ENCODE measurements around the gene TRIM9.

GRCh38 chr14:51053157-51053556 is 41.7 kb downstream of the TRIM9 start:
- TF ChIP-seq CTCF (IDR thresholded peaks at IDR 0.05) (no peak), POLR2A (IDR thresholded peaks at IDR 0.05) (no peak), EP300 (IDR thresholded peaks at IDR 0.05) (no peak)

Data from ovary (tissue), 3 donors.